Effector memory CD8-positive, alpha-beta T cell (primary cell): ENCODE results near the gene BRD1.

ENCODE experiments used
- ATAC-seq: fragments of 150-1000 bp; cut with Tn5 transposase; replicated peaks from 2 replicates; pipeline ENCODE4 v1.10.0; 2021; ENCODE audit warnings: mild to moderate bottlenecking, moderate library complexity
- DNase-seq, 3 experiments: peaks; one replicate each; pipeline ENCODE4 v3.0.0; 2021
- H3K27ac Mint-ChIP-seq, 2 donors: one replicate each; pipeline ENCODE4 v1.8.0; 2022; ENCODE audit warnings: mild to moderate bottlenecking in 2 of 2, mixed read lengths in 2 of 2, moderate library complexity in 2 of 2
- H3K27me3 Mint-ChIP-seq, 2 donors: one replicate each; pipeline ENCODE4 v1.8.0; 2022; ENCODE audit warnings: mixed read lengths in 2 of 2
- H3K36me3 Mint-ChIP-seq: one replicate; pipeline ENCODE4 v1.8.0; 2022; ENCODE audit warnings: mild to moderate bottlenecking, moderate library complexity, mixed read lengths; ENCODE audit not compliant: insufficient read depth
- H3K4me1 Mint-ChIP-seq, 2 donors: one replicate each; pipeline ENCODE4 v1.8.0; 2022; ENCODE audit warnings: low read depth in 2 of 2, mixed read lengths in 2 of 2
- H3K4me3 Mint-ChIP-seq, 2 donors: one replicate each; pipeline ENCODE4 v1.8.0; 2022; ENCODE audit warnings: mild to moderate bottlenecking in 2 of 2, mixed read lengths in 2 of 2, moderate library complexity in 2 of 2
- H3K9me3 Mint-ChIP-seq, 2 donors: one replicate each; pipeline ENCODE4 v1.8.0; 2022; ENCODE audit warnings: mixed read lengths in 2 of 2

Gene BRD1

DNA sequence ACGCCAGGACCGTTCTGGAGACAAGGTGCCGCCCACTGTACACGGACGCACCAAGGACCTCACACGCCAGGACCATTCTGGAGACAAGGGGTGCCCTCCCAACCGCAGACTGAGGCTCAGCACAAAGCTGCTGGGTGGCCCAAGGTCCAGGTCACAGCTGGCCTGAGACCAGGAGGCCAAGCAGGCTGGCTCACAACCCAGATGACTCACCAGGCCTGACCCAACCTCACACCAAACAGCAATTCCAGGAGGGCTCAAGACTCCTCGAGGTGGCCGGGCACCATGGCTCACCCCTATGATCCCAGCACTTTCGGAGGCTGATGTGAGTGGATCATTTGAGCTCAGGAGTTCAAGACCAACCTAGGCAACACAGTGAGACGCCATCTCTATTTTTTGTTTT, 14.8 kb downstream of the BRD1 start:
- DNase-seq (no peak), ATAC-seq (no peak)
- H3K36me3 Mint-ChIP-seq: peaks cover 72% of the 10 kb centered on the region
- no peaks in the 10 kb centered on the region for H3K9me3 Mint-ChIP-seq
- peak overlapping the region in 1 of 2 donors; percentile 59 for H3K27ac Mint-ChIP-seq
- H3K27me3 Mint-ChIP-seq: no peaks in the 10 kb centered on the region
- H3K4me3 Mint-ChIP-seq: peak overlapping the region in 1 of 2 donors; percentile 12
- H3K4me1 Mint-ChIP-seq: peaks cover 71% of the 10 kb centered on the region in 2 donors

DNA sequence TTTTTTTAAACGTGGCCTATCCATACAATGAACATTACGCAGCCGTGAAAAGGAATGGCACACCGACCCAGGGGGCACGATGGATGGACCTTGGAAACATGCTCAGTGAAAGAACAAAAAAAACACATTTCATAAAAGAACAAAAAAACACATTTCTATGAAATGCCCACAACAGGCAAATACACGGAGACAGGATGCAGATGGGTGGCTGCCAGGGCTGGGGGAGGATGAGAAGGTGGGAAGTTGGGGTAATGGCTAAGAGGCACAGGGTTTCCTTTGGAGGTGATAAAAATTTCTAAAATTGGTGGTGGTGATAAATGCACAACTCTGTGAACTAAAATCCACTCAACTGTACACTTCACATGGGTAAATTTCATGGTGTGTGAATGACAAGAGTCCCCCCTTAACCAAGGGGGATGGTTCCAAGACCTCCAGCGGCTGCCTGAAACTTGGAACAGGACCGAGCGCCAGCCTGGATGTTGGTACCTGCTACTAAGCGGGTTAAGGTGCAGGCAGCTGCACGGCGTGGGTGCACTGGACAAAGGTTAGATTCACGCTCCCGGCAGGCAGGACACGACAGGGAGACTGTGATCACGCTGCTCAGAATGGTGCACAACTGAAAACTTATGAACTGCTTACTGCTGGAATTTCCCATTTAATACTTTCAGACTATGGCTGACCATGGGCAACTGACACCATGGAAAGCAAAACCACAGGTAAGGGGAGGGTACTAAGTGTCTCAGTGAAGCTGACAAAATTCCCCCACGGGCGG, 16.5 kb downstream of the BRD1 start:
- peaks cover 62% of the 10 kb centered on the region for H3K36me3 Mint-ChIP-seq
- no peak for ATAC-seq
- peak overlapping the region; percentile 2 to 51 for H3K4me3 Mint-ChIP-seq
- DNase-seq: no peak
- peak overlapping the region; percentile 69 to 75 for H3K27ac Mint-ChIP-seq
- peaks cover 71 to 72% of the 10 kb centered on the region in 2 donors for H3K4me1 Mint-ChIP-seq
- no peaks in the 10 kb centered on the region for H3K9me3 Mint-ChIP-seq
- H3K27me3 Mint-ChIP-seq: no peaks in the 10 kb centered on the region

DNA sequence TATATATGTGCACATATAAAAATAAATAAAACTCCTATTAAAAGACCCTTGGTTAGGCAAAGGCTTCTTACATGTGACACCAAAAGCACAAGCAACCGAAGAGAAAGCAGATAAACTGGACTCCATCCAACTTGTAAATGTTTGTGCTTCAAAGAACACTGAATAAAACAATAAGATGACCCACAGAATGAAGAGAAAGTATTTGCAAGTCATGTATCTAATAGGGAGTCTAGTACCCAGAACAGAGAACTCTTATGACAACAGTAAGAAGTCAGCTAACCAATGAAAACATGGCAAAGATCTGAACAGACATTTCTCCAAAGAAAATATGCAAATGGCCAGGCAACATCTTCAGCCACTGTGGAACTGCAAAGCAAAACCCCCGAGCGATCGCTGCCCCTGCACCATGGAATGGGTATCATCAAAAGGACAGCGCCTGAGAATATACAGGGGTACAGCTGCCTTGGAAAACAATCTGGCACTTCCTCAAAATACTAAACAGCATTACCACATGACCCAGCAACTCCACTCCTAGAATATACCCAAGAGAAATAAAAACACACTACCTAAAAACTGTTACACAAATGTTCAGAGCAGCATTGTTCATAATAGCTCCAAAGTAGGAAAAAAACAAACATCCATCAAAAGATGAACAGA, 17.2 kb downstream of the BRD1 start:
- H3K4me1 Mint-ChIP-seq: peaks cover 68 to 70% of the 10 kb centered on the region in 2 donors
- no peak for DNase-seq
- no peak for ATAC-seq

DNA sequence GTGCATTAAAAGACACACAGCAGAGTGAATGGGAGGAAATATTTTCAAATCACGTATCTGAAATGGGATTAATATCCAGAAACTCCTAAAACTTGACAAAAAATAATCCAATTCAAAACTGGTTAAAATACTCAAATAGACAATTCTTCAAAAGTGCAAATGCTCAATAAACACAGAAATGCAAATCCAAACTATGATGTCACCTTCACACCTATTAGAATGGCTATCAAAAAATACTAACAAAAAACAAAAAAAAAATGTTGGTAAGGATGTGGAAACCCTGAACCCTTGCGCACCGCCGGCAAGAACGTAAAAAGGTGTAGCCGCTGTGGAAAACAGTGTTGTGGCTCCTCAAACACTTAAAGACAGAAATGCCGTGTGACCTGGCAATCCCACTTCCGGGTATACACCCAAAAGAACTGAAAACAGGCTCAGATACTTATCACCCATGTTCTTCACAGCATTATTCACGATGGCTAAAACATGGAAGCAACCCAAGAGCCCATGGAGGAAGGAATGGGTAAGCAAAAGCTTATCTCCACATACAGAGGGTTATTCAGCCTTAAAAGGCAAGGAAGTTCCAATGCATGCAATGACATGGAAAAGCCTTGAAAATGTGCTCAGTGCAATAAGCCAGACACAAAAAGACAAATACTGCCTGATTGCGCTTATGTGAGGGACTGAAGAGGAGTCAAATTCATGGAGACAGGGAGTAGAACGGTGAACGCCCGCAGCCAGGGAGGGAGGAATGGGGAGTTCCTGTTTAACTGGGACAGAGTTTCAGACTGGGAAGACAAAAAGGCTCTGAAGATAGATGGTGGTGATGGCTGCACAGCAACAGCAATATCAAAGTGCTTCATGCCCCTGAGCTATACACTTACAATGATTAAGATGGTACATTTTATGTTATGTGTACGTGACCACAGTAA, 19.6 kb downstream of the BRD1 start:
- peaks cover 63% of the 10 kb centered on the region for H3K36me3 Mint-ChIP-seq
- peak overlapping the region; percentile 49 to 52 for H3K4me3 Mint-ChIP-seq
- H3K4me1 Mint-ChIP-seq: peaks cover 62 to 69% of the 10 kb centered on the region in 2 donors
- H3K9me3 Mint-ChIP-seq: no peaks in the 10 kb centered on the region
- ATAC-seq (peak; percentile 71), DNase-seq (peak in 1 of 3 experiments; percentile 28)
- no peaks in the 10 kb centered on the region for H3K27me3 Mint-ChIP-seq
- peak overlapping the region; percentile 5 to 71 for H3K27ac Mint-ChIP-seq

More for the DNA sequence above, 17.2 kb downstream of the BRD1 start:
- Mint-ChIP-seq H3K27me3 (no peaks in the 10 kb centered on the region), H3K27ac (peak overlapping the region; percentile 69 to 75), H3K36me3 (peaks cover 60% of the 10 kb centered on the region), H3K9me3 (no peaks in the 10 kb centered on the region), H3K4me3 (peak overlapping the region; percentile 2 to 51)

DNA sequence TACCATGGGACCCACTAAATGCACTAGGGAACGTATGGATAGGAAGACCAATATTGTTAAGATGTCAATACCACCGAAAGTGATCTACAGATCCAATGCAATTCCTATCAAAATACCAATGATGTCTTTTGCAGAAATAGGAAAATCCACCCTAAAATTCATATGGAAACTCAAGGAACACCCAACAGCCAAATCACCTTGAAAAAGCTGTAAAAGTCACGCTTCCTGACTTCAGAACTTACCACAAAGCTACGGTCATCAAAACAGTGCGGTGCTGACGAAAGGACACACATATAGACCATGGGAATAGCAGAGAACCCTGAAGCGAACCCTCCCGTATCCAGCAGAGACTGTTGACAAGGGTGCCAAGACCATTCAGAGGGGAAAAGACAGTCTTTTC, 20.5 kb downstream of the BRD1 start:
- Mint-ChIP-seq H3K9me3 (no peaks in the 10 kb centered on the region), H3K27me3 (no peaks in the 10 kb centered on the region), H3K4me3 (peak overlapping the region; percentile 49 to 52), H3K4me1 (peaks cover 60 to 71% of the 10 kb centered on the region in 2 donors), H3K36me3 (peaks cover 61% of the 10 kb centered on the region), H3K27ac (peak overlapping the region; percentile 5 to 71)
- ATAC-seq (no peak), DNase-seq (no peak)

DNA sequence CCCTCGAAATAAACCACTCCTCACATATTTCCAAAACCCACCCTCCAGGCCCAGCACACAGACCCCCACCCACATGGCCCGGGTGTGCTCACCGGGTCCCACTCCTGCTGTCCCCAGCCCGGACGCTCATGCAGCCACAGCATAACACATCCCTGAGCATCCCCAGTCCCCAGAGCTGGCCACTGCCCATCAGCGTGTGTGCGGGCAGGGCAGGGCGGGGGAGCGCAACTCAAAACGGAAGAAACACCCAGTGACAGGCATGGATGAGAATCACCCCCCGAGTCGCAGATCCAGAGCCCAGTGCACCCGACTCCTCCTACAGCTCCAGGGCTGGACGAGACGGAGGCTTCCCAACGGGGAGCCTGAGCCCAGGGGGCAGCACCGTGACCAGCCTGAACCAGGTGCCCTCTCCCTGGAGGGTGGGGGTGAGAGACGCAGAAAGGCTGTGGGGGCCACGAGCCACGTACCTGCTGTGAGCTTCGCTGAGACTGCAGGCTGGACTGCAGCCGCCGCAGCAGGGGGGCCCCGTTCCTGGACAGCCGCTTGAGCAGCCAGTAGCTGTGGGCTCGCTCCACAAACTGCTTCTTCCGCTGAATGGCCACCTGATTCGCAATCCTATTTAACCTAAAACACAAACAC, 23.8 kb downstream of the BRD1 start:
- Mint-ChIP-seq H3K27me3 (no peaks in the 10 kb centered on the region), H3K36me3 (peaks cover 80% of the 10 kb centered on the region), H3K27ac (peak overlapping the region; percentile 51 to 68), H3K4me3 (peak overlapping the region; percentile 31 to 38), H3K4me1 (peaks cover 63 to 67% of the 10 kb centered on the region in 2 donors), H3K9me3 (no peaks in the 10 kb centered on the region)
- DNase-seq: no peak
- ATAC-seq: no peak

DNA sequence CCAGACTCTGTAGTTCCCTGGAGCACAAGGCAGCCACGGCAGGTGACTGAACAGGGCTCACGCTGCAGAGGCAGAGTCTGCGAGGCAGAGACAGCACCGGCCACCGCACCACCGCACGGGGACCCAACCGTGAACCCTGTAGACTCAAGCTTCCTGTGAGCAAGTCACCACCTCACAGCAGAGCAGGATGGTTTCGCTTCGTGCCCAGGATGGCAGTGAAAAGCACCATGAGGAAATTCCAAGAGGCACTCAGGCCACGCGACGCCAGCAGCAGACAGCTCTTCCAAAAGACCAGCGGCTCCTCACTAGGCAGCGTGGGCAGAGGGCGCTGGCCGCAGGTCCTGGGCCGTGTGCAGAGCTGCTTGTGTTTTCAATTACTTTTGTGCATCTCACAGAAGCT, 24.5 kb downstream of the BRD1 start:
- ATAC-seq (peak; percentile 74), DNase-seq (peak in 2 of 3 experiments; percentile 30 to 33)
- Mint-ChIP-seq H3K4me1 (peaks cover 57 to 61% of the 10 kb centered on the region in 2 donors), H3K36me3 (peaks cover 80% of the 10 kb centered on the region), H3K27ac (peak overlapping the region; percentile 51 to 68), H3K9me3 (no peaks in the 10 kb centered on the region), H3K4me3 (peak overlapping the region; percentile 25 to 31), H3K27me3 (no peaks in the 10 kb centered on the region)

DNA sequence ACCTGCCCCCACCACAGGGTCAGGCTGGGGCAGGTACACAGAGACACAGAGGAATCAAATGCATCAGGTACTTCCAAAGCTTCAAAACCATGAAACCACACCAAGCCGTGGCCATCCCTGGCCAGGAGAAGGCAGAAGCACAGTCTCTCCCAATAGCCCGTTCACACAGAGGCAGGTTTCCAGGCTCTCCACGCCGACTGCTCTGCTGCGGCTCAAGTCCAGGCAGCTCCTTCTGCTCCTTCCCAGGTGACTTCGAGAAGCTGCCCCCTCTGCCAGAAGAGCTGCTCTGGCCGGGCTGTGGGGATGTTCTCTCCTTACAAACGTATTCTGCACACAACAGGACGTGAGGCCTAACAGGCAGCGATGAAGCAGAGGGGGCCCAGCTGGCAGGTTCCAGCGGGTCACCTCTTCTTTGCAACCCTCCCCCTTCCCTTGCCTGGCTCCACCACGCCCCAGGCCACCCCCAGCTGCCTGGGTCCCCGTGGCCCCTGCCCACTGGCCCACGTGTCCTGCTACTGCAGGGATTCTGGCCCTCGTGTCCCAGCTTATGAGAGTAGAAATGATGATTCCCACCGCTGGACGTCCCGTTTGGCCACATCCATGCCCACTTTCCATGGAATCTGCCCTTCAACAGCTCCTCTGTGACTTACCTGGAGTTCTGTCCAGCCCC, 26.1 kb downstream of the BRD1 start:
- peaks cover 81% of the 10 kb centered on the region for H3K36me3 Mint-ChIP-seq
- H3K9me3 Mint-ChIP-seq: no peaks in the 10 kb centered on the region
- H3K27me3 Mint-ChIP-seq: no peaks in the 10 kb centered on the region
- peak overlapping the region; percentile 77 to 79 for H3K27ac Mint-ChIP-seq
- H3K4me3 Mint-ChIP-seq: peak overlapping the region in 1 of 2 donors; percentile 12
- no peak for ATAC-seq
- H3K4me1 Mint-ChIP-seq: peaks cover 43 to 47% of the 10 kb centered on the region in 2 donors
- DNase-seq: no peak

DNA sequence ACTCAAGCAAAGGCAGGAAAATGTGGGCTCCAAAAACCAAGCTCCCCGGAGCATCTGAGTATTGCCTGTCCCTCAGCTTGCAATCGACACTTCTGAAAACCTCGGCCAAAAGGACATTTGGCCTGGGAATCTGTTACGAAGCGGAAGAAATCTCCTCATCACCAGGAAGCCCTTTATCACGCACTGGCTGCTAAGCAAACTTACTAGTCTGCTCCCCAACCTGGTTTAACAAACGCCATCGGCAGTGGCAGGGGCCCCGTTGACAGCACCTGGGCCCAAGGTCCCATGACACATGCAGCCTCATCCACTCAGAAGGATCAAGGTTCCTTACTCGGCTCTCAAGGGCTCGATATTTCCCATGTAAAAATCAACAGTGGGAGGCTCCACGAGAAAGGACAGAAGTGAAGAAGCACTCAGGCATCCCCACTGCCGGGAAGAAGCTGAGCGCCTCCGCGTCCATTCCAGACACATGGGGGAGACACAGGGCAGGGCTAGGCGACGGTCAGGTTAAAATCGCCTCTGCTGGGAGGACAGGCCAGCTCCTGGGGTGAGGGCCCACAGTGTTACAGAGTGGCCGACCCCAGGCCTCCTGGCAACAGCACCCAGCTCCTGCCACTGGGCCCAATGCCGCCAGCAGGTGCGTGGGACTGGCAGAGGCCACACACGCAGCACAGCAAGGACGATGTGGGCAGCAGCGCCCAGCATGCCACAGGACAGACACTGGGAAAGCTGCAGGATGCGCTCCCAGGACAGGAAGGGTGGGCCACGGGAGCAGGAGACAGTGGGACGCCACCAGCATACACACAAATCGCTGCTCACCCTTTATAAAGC, 27.1 kb downstream of the BRD1 start:
- Mint-ChIP-seq H3K9me3 (no peaks in the 10 kb centered on the region), H3K4me3 (no peak overlapping the region), H3K27ac (peak overlapping the region in 1 of 2 donors; percentile 77), H3K36me3 (peaks cover 86% of the 10 kb centered on the region), H3K4me1 (peaks cover 39 to 41% of the 10 kb centered on the region in 2 donors), H3K27me3 (no peaks in the 10 kb centered on the region)
- ATAC-seq: no peak
- DNase-seq: no peak

DNA sequence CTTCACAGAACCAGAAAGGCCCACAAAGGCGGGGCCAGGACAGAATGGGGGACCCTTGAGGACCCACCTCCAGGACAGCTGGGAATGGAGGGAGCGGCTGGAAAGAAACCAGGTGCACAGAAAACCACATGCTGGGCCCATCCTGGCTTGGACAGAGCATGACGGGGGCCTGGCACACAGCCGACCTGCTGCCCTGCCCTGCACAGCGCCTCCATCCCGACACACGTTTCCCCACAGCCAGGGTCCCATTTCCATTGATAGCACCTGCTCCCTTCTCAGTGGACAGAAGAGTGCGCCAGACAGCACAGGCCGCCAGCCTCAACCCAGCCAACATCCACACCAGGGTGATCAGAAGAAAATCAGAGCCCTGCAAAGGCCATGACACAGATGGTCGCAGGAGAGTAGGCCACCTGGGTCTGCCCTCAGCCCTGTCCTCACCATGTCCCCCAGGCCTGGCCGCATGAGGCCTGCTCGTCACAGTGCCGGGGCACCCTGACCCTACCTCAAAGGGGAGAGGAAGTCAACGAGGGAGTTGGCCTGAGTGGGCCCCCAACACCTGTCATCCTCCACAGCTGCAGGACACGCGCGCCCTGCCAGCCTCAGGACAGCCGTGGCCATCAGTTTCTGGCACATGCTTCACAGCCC, 28.1 kb downstream of the BRD1 start:
- no peak for ATAC-seq
- Mint-ChIP-seq H3K27me3 (no peaks in the 10 kb centered on the region), H3K36me3 (peaks cover 88% of the 10 kb centered on the region), H3K4me3 (no peak overlapping the region), H3K4me1 (peaks cover 42 to 43% of the 10 kb centered on the region in 2 donors), H3K27ac (peak overlapping the region; percentile 58 to 75), H3K9me3 (no peaks in the 10 kb centered on the region)
- no peak for DNase-seq

DNA sequence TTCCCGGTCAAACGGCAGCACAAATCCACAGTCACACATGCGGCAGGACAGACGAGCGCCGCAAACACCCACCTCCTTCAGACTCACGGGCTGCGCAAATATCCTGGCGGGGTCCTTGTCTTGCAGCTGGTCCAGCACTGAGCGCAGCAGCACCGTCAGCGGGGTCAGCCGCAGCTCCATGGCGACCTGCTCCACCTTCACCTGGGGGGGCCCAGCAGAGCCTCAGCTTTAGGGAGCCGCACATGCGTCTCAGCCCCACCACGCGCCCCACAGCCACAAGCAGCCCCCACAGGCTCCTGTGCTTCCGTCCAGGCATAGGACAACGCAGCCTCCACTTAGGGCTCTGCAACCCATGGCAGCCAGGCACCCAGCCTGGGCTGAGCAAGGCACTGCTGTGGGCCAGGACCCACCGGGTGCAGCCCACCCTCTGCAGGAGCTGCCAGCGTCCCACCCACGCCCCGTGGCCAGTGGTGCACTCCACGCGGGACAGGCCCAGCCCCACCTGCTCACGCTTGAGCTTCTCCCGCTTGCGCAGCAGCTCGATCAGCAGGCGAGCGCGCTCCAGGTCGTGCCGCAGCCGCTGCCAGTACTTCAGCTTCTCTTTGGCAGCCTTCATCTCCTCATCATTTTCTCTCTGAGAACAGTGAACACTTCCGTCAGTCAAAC, 29.1 kb downstream of the BRD1 start:
- no peak overlapping the region for H3K4me3 Mint-ChIP-seq
- H3K4me1 Mint-ChIP-seq: peaks cover 36 to 37% of the 10 kb centered on the region in 2 donors
- peak overlapping the region; percentile 58 to 75 for H3K27ac Mint-ChIP-seq

More for the DNA sequence above, 29.1 kb downstream of the BRD1 start:
- ATAC-seq (no peak), DNase-seq (no peak)
- no peaks in the 10 kb centered on the region for H3K9me3 Mint-ChIP-seq
- peaks cover 88% of the 10 kb centered on the region for H3K36me3 Mint-ChIP-seq
- no peaks in the 10 kb centered on the region for H3K27me3 Mint-ChIP-seq
